Prostate gland (tissue), 2 donors: ENCODE data around the gene HSF2BP.

Experiments
- CTCF ChIP-seq, 4 experiments: fragments of 200-600 bp in 2 of 4; fragments of 450-650 bp in 2 of 4; sonication (generic) in 2 of 4; IDR thresholded peaks; 1 replicate in 3 of 4; 2 replicates in 1 of 4; pipeline ENCODE4 v1.5.1; 2016 to 2019; ENCODE audit warnings: antibody characterized with exemption in 4 of 4, mild to moderate bottlenecking in 2 of 4, moderate library complexity in 2 of 4
- POLR2A ChIP-seq: fragments of 450-650 bp; IDR thresholded peaks from one replicate; pipeline ENCODE4 v1.6.1; 2016; ENCODE audit warnings: antibody characterized with exemption, mild to moderate bottlenecking
- POLR2AphosphoS5 ChIP-seq: sonication (generic); formaldehyde crosslinking; IDR thresholded peaks from one replicate; pipeline ENCODE4 v1.6.1; 2017; ENCODE audit warnings: antibody characterized with exemption

GRCh38 chr21:43590194-43590593 lies 69.1 kb downstream of the HSF2BP start:
- no peak for TF ChIP-seq CTCF (IDR thresholded peaks at IDR 0.05)
- TF ChIP-seq POLR2AphosphoS5: no peak
- TF ChIP-seq POLR2A: no peak
